GM23248 (cell line): ENCODE measurements around the gene MPZL1. TPM values are rescaled to one million over a fixed set of nuclear protein-coding genes. Genes with fewer than 3 reads are reported as not detected.

Source experiments
- DNase-seq: peaks from one replicate; pipeline ENCODE4 v3.0.0-alpha.2; 2015
- H2AFZ ChIP-seq: fragments of 200-600 bp; sonication (generic); 2 replicates; pipeline ENCODE4 v1.6.1; 2016; ENCODE audit warnings: antibody characterized with exemption
- H3F3A ChIP-seq: fragments of 200-600 bp; sonication (generic); 2 replicates; pipeline ENCODE4 v1.6.1; 2016; ENCODE audit warnings: mild to moderate bottlenecking, antibody characterized with exemption, mixed run types; ENCODE audit not compliant: insufficient read depth
- H3K27ac ChIP-seq: fragments of 200-600 bp; sonication (generic); 2 replicates; pipeline ENCODE4 v1.5.1; 2016; ENCODE audit warnings: mild to moderate bottlenecking
- H3K27me3 ChIP-seq: fragments of 200-600 bp; sonication (generic); replicated peaks from 2 replicates; pipeline ENCODE4 v1.6.1; 2016; ENCODE audit warnings: mild to moderate bottlenecking; ENCODE audit not compliant: insufficient read depth
- H3K36me3 ChIP-seq: fragments of 200-600 bp; sonication (generic); 2 replicates; pipeline ENCODE4 v1.6.1; 2016; ENCODE audit warnings: low read depth, mild to moderate bottlenecking
- H3K4me1 ChIP-seq: fragments of 200-600 bp; sonication (generic); 2 replicates; pipeline ENCODE4 v1.6.1; 2016; ENCODE audit warnings: mild to moderate bottlenecking; ENCODE audit not compliant: insufficient read depth
- H3K4me2 ChIP-seq: fragments of 200-600 bp; sonication (generic); one replicate; pipeline ENCODE4 v1.6.1; 2016; ENCODE audit warnings: mild to moderate bottlenecking; ENCODE audit not compliant: unreplicated experiment
- H3K4me3 ChIP-seq: fragments of 200-600 bp; sonication (generic); 2 replicates; pipeline ENCODE4 v1.5.1; 2016; ENCODE audit warnings: mild to moderate bottlenecking
- H3K79me2 ChIP-seq: fragments of 200-600 bp; sonication (generic); 2 replicates; pipeline ENCODE4 v1.6.1; 2016; ENCODE audit warnings: mild to moderate bottlenecking; ENCODE audit not compliant: insufficient read depth
- H3K9ac ChIP-seq: fragments of 200-600 bp; sonication (generic); 2 replicates; pipeline ENCODE4 v1.6.1; 2016; ENCODE audit warnings: mild to moderate bottlenecking
- H3K9me2 ChIP-seq: fragments of 200-600 bp; sonication (generic); 2 replicates; pipeline ENCODE4 v1.6.1; 2016; ENCODE audit warnings: mixed run types, mild to moderate bottlenecking, moderate library complexity; ENCODE audit not compliant: insufficient read depth
- H3K9me3 ChIP-seq: fragments of 200-600 bp; sonication (generic); one replicate; pipeline ENCODE4 v1.6.1; 2017; ENCODE audit warnings: low read depth
- H4K20me1 ChIP-seq: fragments of 200-600 bp; sonication (generic); 2 replicates; pipeline ENCODE4 v1.6.0; 2016; ENCODE audit not compliant: insufficient read depth
- EZH2 ChIP-seq: fragments of 200-600 bp; sonication (generic); IDR thresholded peaks from 2 replicates; pipeline ENCODE4 v1.6.1; 2018; ENCODE audit warnings: antibody characterized with exemption, mild to moderate bottlenecking; ENCODE audit not compliant: insufficient read depth, poor library complexity, severe bottlenecking
- EZH2phosphoT487 ChIP-seq: fragments of 200-600 bp; sonication (generic); IDR thresholded peaks from 2 replicates; pipeline ENCODE4 v1.6.1; 2018; ENCODE audit warnings: antibody characterized with exemption, moderate library complexity, mild to moderate bottlenecking, low read depth; ENCODE audit not compliant: insufficient read depth
- WGBS, 2 experiments: methylation state at CpG; one replicate each; pipeline ENCODE4 v1.1.6; 2015 to 2017; ENCODE audit warnings: low lambda C conversion rate in 2 of 2, low coverage in 1 of 2; ENCODE audit errors: missing lambda C conversion rate in 2 of 2; 5-methylcytosine and 5-hydroxymethylcytosine counted together
- in situ Hi-C: fragments of 300-500 bp; cut with MboI; formaldehyde crosslinking; loops from 2 replicates; pipeline ENCODE4 v1.15.0; 2020
- polyA plus RNA-seq: library from polyadenylated mRNA; unstranded; fragments of >200 nt; fragmentation: Nextera tagmentation; extraction: Ambion mirVana; gene quantifications from 2 replicates; pipeline ENCODE4 v1.2.1, GENCODE V29; 2016
- total RNA-seq: library from RNA; depleted of rRNA; stranded (reverse); fragments of >200 nt; shearing (Covaris generic); gene quantifications from 2 replicates; pipeline ENCODE4 v1.2.3, GENCODE V29; 2014

The MPZL1 gene
- total and polyA plus RNA-seq, 2 experiments from 2014 or later = 144 to 284 TPM

GRCh38 chr1:167748906-167749305 is 27.1 kb downstream of the MPZL1 start:
- Histone ChIP-seq H3F3A (peaks cover 44% of the 10 kb centered on the region), H3K79me2 (peaks cover 100% of the 10 kb centered on the region), H3K9me3 (no peaks in the 10 kb centered on the region), H3K9ac (no peak overlapping the region), H3K4me2 (peak overlapping the region; percentile 59), H3K36me3 (no peaks in the 10 kb centered on the region), H4K20me1 (peaks cover 7% of the 10 kb centered on the region; the same call in 1 of the 2 replicates), H2AFZ (no peak overlapping the region), H3K9me2 (peaks cover 4% of the 10 kb centered on the region), H3K27me3 (no peaks in the 10 kb centered on the region), H3K4me3 (0 out of 2 replicates have a peak overlapping the region, but pooled peaks have one; percentile 4), H3K27ac (peak overlapping the region; percentile 10), H3K4me1 (peaks cover 76% of the 10 kb centered on the region)
- TF ChIP-seq EZH2phosphoT487 (no peak), EZH2 (no peak)
- in situ Hi-C loops = no loop called here
- peak; percentile 42 for DNase-seq

- in situ Hi-C loops = no loop called here
- TF ChIP-seq EZH2 (no peak), EZH2phosphoT487 (no peak)
- H3K4me1 ChIP-seq = peaks cover 74% of the 10 kb centered on the region
- H3K9me3 ChIP-seq = no peaks in the 10 kb centered on the region
- peaks cover 7% of the 10 kb centered on the region; the same call in 1 of the 2 replicates for H4K20me1 ChIP-seq
- no peaks in the 10 kb centered on the region for H3K36me3 ChIP-seq
- no peak overlapping the region for H2AFZ ChIP-seq
- H3K27ac ChIP-seq = peak overlapping the region; percentile 10; the same call in 1 of the 2 replicates
- no peak for DNase-seq
- H3K9me2 ChIP-seq = peaks cover 4% of the 10 kb centered on the region
- WGBS, 2 experiments = 97 to 98% methylated on average over 2 of the region's 2 CpGs
- no peak overlapping the region for H3K9ac ChIP-seq
- no peaks in the 10 kb centered on the region for H3K27me3 ChIP-seq
- H3K4me3 ChIP-seq = no peak overlapping the region
- peak overlapping the region; percentile 59 for H3K4me2 ChIP-seq
- peaks cover 43% of the 10 kb centered on the region for H3F3A ChIP-seq
- H3K79me2 ChIP-seq = peaks cover 100% of the 10 kb centered on the region
These were observed 28.0 kb downstream of the MPZL1 start for GRCh38 chr1:167749741-167750140.

GRCh38 chr1:167750641-167751040 is 28.9 kb downstream of the MPZL1 start:
- 78 to 81% methylated on average over 2 of the region's 2 CpGs for WGBS, 2 experiments
- no peaks in the 10 kb centered on the region for H3K36me3 ChIP-seq
- H3K9me2 ChIP-seq = peaks cover 4% of the 10 kb centered on the region
- in situ Hi-C loops = no loop called here
- H2AFZ ChIP-seq = no peak overlapping the region
- H3K4me1 ChIP-seq = peaks cover 65% of the 10 kb centered on the region
- H3K27me3 ChIP-seq = no peaks in the 10 kb centered on the region
- peaks cover 10% of the 10 kb centered on the region; the same call in 1 of the 2 replicates for H4K20me1 ChIP-seq
- no peak overlapping the region for H3K27ac ChIP-seq
- H3K4me3 ChIP-seq = no peak overlapping the region
- DNase-seq = no peak
- H3K79me2 ChIP-seq = peaks cover 100% of the 10 kb centered on the region
- no peak for TF ChIP-seq EZH2
- no peak for TF ChIP-seq EZH2phosphoT487
- peaks cover 37% of the 10 kb centered on the region for H3F3A ChIP-seq
- H3K9me3 ChIP-seq = no peaks in the 10 kb centered on the region
- H3K9ac ChIP-seq = no peak overlapping the region
- H3K4me2 ChIP-seq = no peak overlapping the region

- no peaks in the 10 kb centered on the region for H3K9me3 ChIP-seq
- in situ Hi-C loops = no loop called here
These were observed 29.9 kb downstream of the MPZL1 start for GRCh38 chr1:167751676-167752075.

More at GRCh38 chr1:167751676-167752075, 29.9 kb downstream of the MPZL1 start:
- Histone ChIP-seq H3K36me3 (no peaks in the 10 kb centered on the region), H3K27ac (peak overlapping the region; percentile 19), H3K9me2 (peaks cover 4% of the 10 kb centered on the region; the same call in 1 of the 2 replicates), H3F3A (peaks cover 37% of the 10 kb centered on the region), H3K4me2 (peak overlapping the region; percentile 48), H2AFZ (no peak overlapping the region), H4K20me1 (peaks cover 11% of the 10 kb centered on the region; the same call in 1 of the 2 replicates), H3K4me1 (peaks cover 61% of the 10 kb centered on the region), H3K79me2 (peaks cover 100% of the 10 kb centered on the region), H3K27me3 (no peaks in the 10 kb centered on the region), H3K4me3 (peak overlapping the region; percentile 22; the same call in 1 of the 2 replicates), H3K9ac (no peak overlapping the region)
- WGBS, 2 experiments = 17 to 25% methylated on average over 1 of the region's 1 CpG
- DNase-seq = no peak
- TF ChIP-seq EZH2phosphoT487 (no peak), EZH2 (no peak)
